ENCODE data around the gene PRRX1.

- no peak for TF ChIP-seq POLR2A (IDR thresholded peaks at IDR 0.05)
- TF ChIP-seq, protein P1, sequence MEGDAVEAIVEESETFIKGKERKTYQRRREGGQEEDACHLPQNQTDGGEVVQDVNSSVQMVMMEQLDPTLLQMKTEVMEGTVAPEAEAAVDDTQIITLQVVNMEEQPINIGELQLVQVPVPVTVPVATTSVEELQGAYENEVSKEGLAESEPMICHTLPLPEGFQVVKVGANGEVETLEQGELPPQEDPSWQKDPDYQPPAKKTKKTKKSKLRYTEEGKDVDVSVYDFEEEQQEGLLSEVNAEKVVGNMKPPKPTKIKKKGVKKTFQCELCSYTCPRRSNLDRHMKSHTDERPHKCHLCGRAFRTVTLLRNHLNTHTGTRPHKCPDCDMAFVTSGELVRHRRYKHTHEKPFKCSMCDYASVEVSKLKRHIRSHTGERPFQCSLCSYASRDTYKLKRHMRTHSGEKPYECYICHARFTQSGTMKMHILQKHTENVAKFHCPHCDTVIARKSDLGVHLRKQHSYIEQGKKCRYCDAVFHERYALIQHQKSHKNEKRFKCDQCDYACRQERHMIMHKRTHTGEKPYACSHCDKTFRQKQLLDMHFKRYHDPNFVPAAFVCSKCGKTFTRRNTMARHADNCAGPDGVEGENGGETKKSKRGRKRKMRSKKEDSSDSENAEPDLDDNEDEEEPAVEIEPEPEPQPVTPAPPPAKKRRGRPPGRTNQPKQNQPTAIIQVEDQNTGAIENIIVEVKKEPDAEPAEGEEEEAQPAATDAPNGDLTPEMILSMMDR (IDR thresholded peaks at IDR 0.05), result no peak
These were observed 77.7 kb downstream of the PRRX1 start for GRCh38 chr1:170741678-170742077.

Data from Peyer's patch (tissue), 4 donors.